ENCODE measurements around the gene PDE4D. TPM values are rescaled to one million over a fixed set of nuclear protein-coding genes. Genes with fewer than 3 reads are reported as not detected.

PDE4D gene
- total RNA-seq, 5 donors from 2014 or later (not counting 1 experiment from before 2014, with no cell fraction given): 45.1 to 136 (median 64.9) TPM

GRCh38 chr5:59654691-59655090, 238.8 kb downstream of the PDE4D start:
- Histone ChIP-seq H3K4me3 (ENCODE audit: control insufficient read depth in 1 of 2, extremely low read depth in 1 of 2, low read length in 1 of 2) (no peak overlapping the region), H3K36me3 (ENCODE audit: control insufficient read depth in 2 of 2, extremely low read depth in 1 of 2, insufficient read depth in 1 of 2, low read length in 1 of 2) (no peaks in the 10 kb centered on the region), H3K4me1 (ENCODE audit: control insufficient read depth in 1 of 2, extremely low read depth in 1 of 2, insufficient read depth in 2 of 2, low read length in 2 of 2) (no peaks in the 10 kb centered on the region), H3K27me3 (replicated peaks in 1 of 2; ENCODE audit: control insufficient read depth in 2 of 2, extremely low read depth in 1 of 2, insufficient read depth in 2 of 2, low read length in 1 of 2) (no peaks in the 10 kb centered on the region), H3K27ac (ENCODE audit: low read length) (no peak overlapping the region), H3K9me3 (no peaks in the 10 kb centered on the region)
- Mint-ChIP-seq H3K27me3 (no peaks in the 10 kb centered on the region), H3K4me3 (no peak overlapping the region), H3K36me3 (no peaks in the 10 kb centered on the region), H3K9me3 (no peaks in the 10 kb centered on the region), H3K27ac (no peak overlapping the region), H3K4me1 (no peaks in the 10 kb centered on the region)
- ATAC-seq (replicated peaks in 1 of 4) (no peak), DNase-seq (no peak)
- POLR2A ChIA-PET: no interaction called here
- CTCF ChIA-PET: no interaction called here
- no CpG with 5 or more reads among the region's 1 CpG for WGBS (ENCODE audit: insufficient coverage)

- Mint-ChIP-seq H3K4me3 (no peak overlapping the region), H3K27ac (no peak overlapping the region), H3K9me3 (no peaks in the 10 kb centered on the region), H3K27me3 (no peaks in the 10 kb centered on the region), H3K4me1 (no peaks in the 10 kb centered on the region), H3K36me3 (no peaks in the 10 kb centered on the region)
- CTCF ChIA-PET: no interaction called here
- Histone ChIP-seq H3K4me3 (ENCODE audit: control insufficient read depth in 1 of 2, extremely low read depth in 1 of 2, low read length in 1 of 2) (no peak overlapping the region), H3K27ac (ENCODE audit: low read length) (no peak overlapping the region), H3K9me3 (no peaks in the 10 kb centered on the region), H3K27me3 (replicated peaks in 1 of 2; ENCODE audit: control insufficient read depth in 2 of 2, extremely low read depth in 1 of 2, insufficient read depth in 2 of 2, low read length in 1 of 2) (no peaks in the 10 kb centered on the region), H3K36me3 (ENCODE audit: control insufficient read depth in 2 of 2, extremely low read depth in 1 of 2, insufficient read depth in 1 of 2, low read length in 1 of 2) (no peaks in the 10 kb centered on the region), H3K4me1 (ENCODE audit: control insufficient read depth in 1 of 2, extremely low read depth in 1 of 2, insufficient read depth in 2 of 2, low read length in 2 of 2) (no peaks in the 10 kb centered on the region)
- ATAC-seq (replicated peaks in 1 of 4): no peak
- DNase-seq: no peak
- no CpG with 5 or more reads among the region's 2 CpGs for WGBS (ENCODE audit: insufficient coverage)
- POLR2A ChIA-PET: no interaction called here
Observed at GRCh38 chr5:59652449-59652848, 241.1 kb downstream of the PDE4D start.

- Histone ChIP-seq H3K4me3 (ENCODE audit: control insufficient read depth in 1 of 2, extremely low read depth in 1 of 2, low read length in 1 of 2) (no peak overlapping the region), H3K36me3 (ENCODE audit: control insufficient read depth in 2 of 2, extremely low read depth in 1 of 2, insufficient read depth in 1 of 2, low read length in 1 of 2) (no peaks in the 10 kb centered on the region), H3K27ac (ENCODE audit: low read length) (no peak overlapping the region), H3K27me3 (replicated peaks in 1 of 2; ENCODE audit: control insufficient read depth in 2 of 2, extremely low read depth in 1 of 2, insufficient read depth in 2 of 2, low read length in 1 of 2) (no peaks in the 10 kb centered on the region), H3K4me1 (ENCODE audit: control insufficient read depth in 1 of 2, extremely low read depth in 1 of 2, insufficient read depth in 2 of 2, low read length in 2 of 2) (no peaks in the 10 kb centered on the region), H3K9me3 (no peaks in the 10 kb centered on the region)
- no peaks in the 10 kb centered on the region for H3K9me3 Mint-ChIP-seq
- ChIA-PET CTCF (no interaction called here), POLR2A (interaction anchor here in 1 of 2 donors (0.7 kb wide), 2 partner anchors 22 to 656 kb away, joined by 3 to 5 read pairs; no protein-coding TSS in a partner anchor)
- H3K4me1 Mint-ChIP-seq: peaks cover 0 to 3% (median 3%) of the 10 kb centered on the region in 3 donors
- H3K36me3 Mint-ChIP-seq: no peaks in the 10 kb centered on the region
- 76% methylated on average over 6 of the region's 8 CpGs for WGBS (ENCODE audit: insufficient coverage)
- no peaks in the 10 kb centered on the region for H3K27me3 Mint-ChIP-seq
- no peak overlapping the region for H3K27ac Mint-ChIP-seq
- H3K4me3 Mint-ChIP-seq: no peak overlapping the region
- no peak for DNase-seq
- no peak for ATAC-seq (replicated peaks in 1 of 4)
Observed at GRCh38 chr5:59648949-59649921, 244.3 kb downstream of the PDE4D start.

- DNase-seq (no peak), ATAC-seq (replicated peaks in 1 of 4) (no peak)
- Mint-ChIP-seq H3K27me3 (no peaks in the 10 kb centered on the region), H3K9me3 (no peaks in the 10 kb centered on the region), H3K4me3 (no peak overlapping the region), H3K4me1 (peaks cover 0 to 3% (median 3%) of the 10 kb centered on the region in 3 donors), H3K36me3 (no peaks in the 10 kb centered on the region), H3K27ac (no peak overlapping the region)
- no peaks in the 10 kb centered on the region for H3K4me1 ChIP-seq (ENCODE audit: control insufficient read depth in 1 of 2, extremely low read depth in 1 of 2, insufficient read depth in 2 of 2, low read length in 2 of 2)
- no peak overlapping the region for H3K4me3 ChIP-seq (ENCODE audit: control insufficient read depth in 1 of 2, extremely low read depth in 1 of 2, low read length in 1 of 2)
- ChIA-PET CTCF (no interaction called here), POLR2A (interaction anchor here in 1 of 2 donors (0.7 kb wide), 2 partner anchors 23 to 657 kb away, joined by 3 to 5 read pairs; no protein-coding TSS in a partner anchor)
- H3K9me3 ChIP-seq: no peaks in the 10 kb centered on the region
- H3K27me3 ChIP-seq (replicated peaks in 1 of 2; ENCODE audit: control insufficient read depth in 2 of 2, extremely low read depth in 1 of 2, insufficient read depth in 2 of 2, low read length in 1 of 2): no peaks in the 10 kb centered on the region
- no peaks in the 10 kb centered on the region for H3K36me3 ChIP-seq (ENCODE audit: control insufficient read depth in 2 of 2, extremely low read depth in 1 of 2, insufficient read depth in 1 of 2, low read length in 1 of 2)
- no peak overlapping the region for H3K27ac ChIP-seq (ENCODE audit: low read length)
- WGBS (ENCODE audit: insufficient coverage): no CpG with 5 or more reads among the region's 1 CpG
Observed at GRCh38 chr5:59648038-59648831, 245.3 kb downstream of the PDE4D start.

- Mint-ChIP-seq H3K27ac (no peak overlapping the region), H3K27me3 (no peaks in the 10 kb centered on the region), H3K9me3 (no peaks in the 10 kb centered on the region), H3K4me1 (peaks cover 0 to 3% (median 3%) of the 10 kb centered on the region in 3 donors), H3K36me3 (no peaks in the 10 kb centered on the region), H3K4me3 (no peak overlapping the region)
- WGBS (ENCODE audit: insufficient coverage): no CpG with 5 or more reads among the region's 2 CpGs
- CTCF ChIA-PET: no interaction called here
- Histone ChIP-seq H3K4me1 (ENCODE audit: control insufficient read depth in 1 of 2, extremely low read depth in 1 of 2, insufficient read depth in 2 of 2, low read length in 2 of 2) (no peaks in the 10 kb centered on the region), H3K4me3 (ENCODE audit: control insufficient read depth in 1 of 2, extremely low read depth in 1 of 2, low read length in 1 of 2) (no peak overlapping the region), H3K9me3 (no peaks in the 10 kb centered on the region), H3K36me3 (ENCODE audit: control insufficient read depth in 2 of 2, extremely low read depth in 1 of 2, insufficient read depth in 1 of 2, low read length in 1 of 2) (no peaks in the 10 kb centered on the region), H3K27me3 (replicated peaks in 1 of 2; ENCODE audit: control insufficient read depth in 2 of 2, extremely low read depth in 1 of 2, insufficient read depth in 2 of 2, low read length in 1 of 2) (no peaks in the 10 kb centered on the region), H3K27ac (ENCODE audit: low read length) (no peak overlapping the region)
- ATAC-seq (replicated peaks in 1 of 4) (no peak), DNase-seq (no peak)
- POLR2A ChIA-PET: no interaction called here
Observed at GRCh38 chr5:59645380-59645779, 248.1 kb downstream of the PDE4D start.

- Mint-ChIP-seq H3K36me3 (no peaks in the 10 kb centered on the region), H3K9me3 (no peaks in the 10 kb centered on the region), H3K4me3 (no peak overlapping the region), H3K27ac (no peak overlapping the region), H3K4me1 (peaks cover 0 to 2% (median 2%) of the 10 kb centered on the region in 3 donors), H3K27me3 (no peaks in the 10 kb centered on the region)
- ATAC-seq (replicated peaks in 1 of 4): no peak
- no peak for DNase-seq
- no peaks in the 10 kb centered on the region for H3K9me3 ChIP-seq
- no peaks in the 10 kb centered on the region for H3K27me3 ChIP-seq (replicated peaks in 1 of 2; ENCODE audit: control insufficient read depth in 2 of 2, extremely low read depth in 1 of 2, insufficient read depth in 2 of 2, low read length in 1 of 2)
- ChIA-PET CTCF (interaction anchor here in 1 of 2 donors (0.6 kb wide), 1 partner anchor 1085 kb away, joined by 3 read pairs; no protein-coding TSS in a partner anchor), POLR2A (no interaction called here)
- no peaks in the 10 kb centered on the region for H3K36me3 ChIP-seq (ENCODE audit: control insufficient read depth in 2 of 2, extremely low read depth in 1 of 2, insufficient read depth in 1 of 2, low read length in 1 of 2)
- no peaks in the 10 kb centered on the region for H3K4me1 ChIP-seq (ENCODE audit: control insufficient read depth in 1 of 2, extremely low read depth in 1 of 2, insufficient read depth in 2 of 2, low read length in 2 of 2)
- H3K27ac ChIP-seq (ENCODE audit: low read length): no peak overlapping the region
- WGBS (ENCODE audit: insufficient coverage): 100% methylated on average over 1 of the region's 1 CpG
- no peak overlapping the region for H3K4me3 ChIP-seq (ENCODE audit: control insufficient read depth in 1 of 2, extremely low read depth in 1 of 2, low read length in 1 of 2)
Observed at GRCh38 chr5:59640411-59640810, 253.1 kb downstream of the PDE4D start.
